HTERT RPE-1 (cell line): ENCODE measurements around the gene PRRC2B.
"Not testable (repeated sequence)": the region's sequence is repeated elsewhere in the genome, so short reads cannot be mapped to it uniquely, and the experiment has no call there.

ENCODE experiments used
- in situ Hi-C: fragments of 300-500 bp; cut with MboI; formaldehyde crosslinking; loops from 4 replicates; pipeline ENCODE4 v1.14.3; 2020; ENCODE audit warnings: low sequenced_read_pairs

Gene PRRC2B

DNA sequence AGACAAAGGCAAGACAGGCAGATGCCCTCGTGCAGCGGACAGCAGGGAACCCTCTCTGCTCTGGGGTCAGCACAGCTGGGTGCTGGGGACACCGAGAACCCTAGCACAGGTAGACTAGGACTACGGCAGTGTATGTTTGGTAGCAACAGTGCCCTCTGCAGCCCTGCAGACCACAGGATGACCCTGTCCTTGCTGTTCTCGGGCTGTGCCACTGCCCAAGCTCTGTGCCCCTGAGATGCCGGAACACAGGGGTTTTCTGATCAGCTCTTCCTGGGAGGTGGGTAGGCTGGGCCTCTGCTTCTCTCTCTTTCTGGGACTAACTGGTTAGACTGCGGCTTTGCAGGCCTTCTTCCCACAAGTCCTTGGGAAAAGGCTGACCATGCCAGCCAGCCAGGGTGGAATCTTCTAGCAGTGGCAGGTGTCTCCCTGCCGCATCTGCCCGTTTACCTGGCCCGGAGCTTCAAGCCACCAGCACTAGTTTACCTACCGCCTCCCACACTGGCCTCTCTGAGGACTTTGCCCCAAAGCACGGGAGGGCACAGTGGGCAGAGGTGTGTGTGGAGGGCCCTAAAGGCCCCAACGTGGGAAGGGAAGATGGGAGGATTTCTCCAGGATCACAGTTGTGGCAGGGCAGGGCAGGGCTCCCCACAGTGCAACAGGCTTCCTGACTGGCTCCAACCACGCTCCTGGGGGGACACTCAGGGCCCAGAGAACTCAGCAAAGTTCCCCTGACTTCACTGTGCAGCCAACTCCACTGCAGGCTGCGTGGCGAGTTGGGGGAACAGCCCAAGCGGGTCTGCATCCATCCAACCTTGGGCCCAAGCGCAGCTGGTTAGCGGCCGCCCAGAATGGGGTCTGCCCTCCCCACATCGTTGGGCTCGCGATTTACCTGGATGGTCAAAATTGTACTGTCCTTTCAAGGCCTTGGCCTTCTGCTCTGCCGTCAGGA lies 136.0 kb downstream of the PRRC2B start:
- in situ Hi-C loops: no loop called here

- in situ Hi-C loops: no loop called here
These were observed 136.6 kb downstream of the PRRC2B start for GRCh38 chr9:131530546-131530919.

DNA sequence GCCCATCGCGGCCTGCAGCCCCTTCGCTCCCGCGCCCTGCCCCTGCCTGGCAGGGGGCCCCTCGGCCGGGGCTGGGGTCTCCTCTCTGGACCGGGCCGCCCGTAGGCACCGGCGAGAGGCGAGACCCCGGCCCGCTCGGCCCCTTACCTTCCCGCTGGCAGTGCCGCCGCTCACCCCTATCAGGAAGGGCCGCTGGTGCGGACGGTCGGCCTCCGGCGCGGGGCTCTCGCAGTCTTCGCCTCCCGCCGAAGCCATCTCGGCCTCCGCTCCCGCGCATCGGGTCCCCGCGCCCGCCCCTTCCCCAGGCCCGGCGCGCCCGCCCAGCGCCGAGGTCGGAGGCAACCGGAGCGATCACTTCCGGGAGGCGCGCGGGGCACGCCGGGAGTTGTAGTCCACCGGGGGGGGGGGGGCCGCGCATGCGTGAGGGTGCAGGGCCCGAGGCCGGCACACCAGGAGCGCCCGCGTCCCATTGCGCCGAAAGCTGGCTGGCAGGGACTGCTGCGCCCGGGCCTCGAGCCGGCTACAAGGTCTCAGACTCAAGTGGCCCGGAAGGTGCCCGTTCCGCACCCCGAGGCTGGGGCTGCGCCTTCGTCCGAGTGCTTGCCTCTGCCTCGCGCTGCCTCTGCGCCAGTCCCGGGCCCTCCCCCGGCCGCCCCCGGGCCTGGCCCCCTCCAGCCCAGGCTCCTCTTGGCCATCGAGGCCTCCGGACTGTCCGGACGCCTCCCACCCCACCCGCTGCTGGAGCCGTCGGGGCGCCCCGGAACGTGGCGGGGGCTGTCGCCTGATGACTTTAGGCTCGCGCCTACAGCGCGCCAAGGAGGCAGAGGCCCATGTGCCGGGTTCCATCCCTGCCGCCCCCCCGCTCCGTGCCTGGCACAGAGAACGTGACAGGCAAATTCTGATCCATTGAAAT lies 137.3 kb downstream of the PRRC2B start, which contains the start of gene UCK1:
UCK1 (minus strand) TSS at position 344 of the 913 bp plus-strand sequence; CDS start at position 255, 89 bp downstream.
- in situ Hi-C loops: no loop called here

DNA sequence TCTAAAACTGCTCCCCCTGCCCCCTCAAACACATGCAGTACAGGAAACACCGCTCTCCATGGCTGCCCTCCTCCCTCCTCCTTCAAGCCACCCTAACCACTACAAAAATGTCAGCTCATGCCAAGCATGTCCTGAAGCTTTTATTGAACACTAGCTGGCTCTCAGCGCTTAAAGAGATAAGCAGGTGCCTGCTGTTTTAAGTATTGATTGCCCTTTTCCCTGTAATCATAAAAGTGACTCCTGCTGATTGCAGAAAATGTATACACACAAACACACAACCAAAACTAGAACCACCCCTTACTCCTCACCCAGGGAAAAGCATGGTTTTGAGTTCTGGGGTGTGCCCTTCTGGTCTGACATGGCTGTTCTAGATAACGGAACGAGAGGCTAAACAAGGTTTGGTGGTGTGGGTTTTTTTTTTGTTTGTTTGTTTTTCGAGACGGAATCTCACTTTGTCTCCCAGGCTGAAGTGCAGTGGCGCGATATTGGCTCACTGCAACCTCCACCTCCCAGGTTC lies 140.9 kb downstream of the PRRC2B start:
- in situ Hi-C loops: no loop called here

GRCh38 chr9:131537946-131538345 lies 144.1 kb downstream of the PRRC2B start:
- in situ Hi-C loops: no loop called here

GRCh38 chr9:131539223-131539923 lies 145.5 kb downstream of the PRRC2B start:
- in situ Hi-C loops: no loop called here

DNA sequence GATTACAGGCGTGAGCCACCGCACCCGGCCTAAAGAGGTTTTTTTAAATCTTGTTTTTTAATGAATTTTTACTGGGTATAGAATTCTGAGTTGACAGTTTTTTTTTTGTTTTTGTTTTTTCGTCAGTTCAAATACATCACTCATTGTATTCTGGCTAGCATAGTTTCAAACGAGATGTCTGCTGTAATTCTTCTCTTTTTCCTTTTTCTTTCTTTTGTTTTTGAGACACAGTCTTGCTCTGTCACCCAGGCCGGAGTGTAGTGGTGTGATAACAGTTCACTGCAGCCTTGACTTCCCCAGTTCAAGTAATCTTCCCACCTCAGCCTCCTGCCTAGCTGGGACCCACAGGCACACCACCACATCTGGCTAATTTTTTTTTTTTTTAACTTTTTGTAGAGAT lies 149.3 kb downstream of the PRRC2B start:
- in situ Hi-C loops: no loop called here

DNA sequence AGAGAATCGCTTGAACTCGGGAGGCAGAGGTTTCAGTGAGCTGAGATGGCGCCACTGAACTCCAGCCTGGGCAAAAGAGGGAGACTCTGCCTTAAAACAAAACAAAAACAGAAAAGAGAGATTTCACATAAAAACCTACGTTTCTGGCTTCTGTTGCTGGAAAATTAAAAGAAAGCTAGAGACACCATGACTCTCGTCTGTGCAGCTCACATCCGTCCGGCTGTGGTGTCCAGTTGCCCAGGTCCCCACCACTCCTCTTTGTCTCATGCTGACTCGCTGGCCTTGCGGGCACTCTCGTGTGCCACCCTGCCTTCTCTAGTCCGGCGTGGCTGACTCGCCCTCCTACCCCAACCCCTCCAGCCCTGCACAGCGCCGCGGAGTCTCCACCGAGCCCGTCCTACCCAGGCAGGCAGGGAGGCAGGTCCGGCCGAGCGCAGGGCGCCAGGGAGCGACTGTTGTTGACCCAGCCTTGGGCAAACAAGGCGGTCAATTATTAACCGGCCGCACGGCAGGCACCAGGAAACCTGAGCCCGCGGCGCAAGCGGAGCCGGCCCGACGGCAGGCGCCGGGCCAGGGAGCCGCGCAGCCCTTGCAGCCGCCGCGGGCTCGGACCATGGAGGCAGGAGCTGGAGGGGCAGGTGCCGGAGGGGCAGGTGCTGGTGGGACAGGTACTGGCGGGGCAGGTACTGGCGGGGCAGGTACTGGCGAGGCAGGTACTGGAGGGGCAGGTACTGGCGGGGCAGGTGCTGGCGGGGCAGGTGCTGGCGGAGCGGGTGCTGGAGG lies 151.3 kb downstream of the PRRC2B start, which contains the start of gene PRRT1B:
PRRT1B (plus strand) TSS at position 521 of the 783 bp plus-strand sequence; CDS start at position 614, 93 bp downstream.
- in situ Hi-C loops: no loop called here

- in situ Hi-C loops: no loop called here
These were observed 152.0 kb downstream of the PRRC2B start for GRCh38 chr9:131545786-131546335.

- in situ Hi-C loops: no loop called here
These were observed 152.6 kb downstream of the PRRC2B start for GRCh38 chr9:131546336-131547084.

- in situ Hi-C loops: not testable (repeated sequence)
These were observed 155.3 kb downstream of the PRRC2B start for GRCh38 chr9:131549186-131549585.
